Spleen (tissue), 7 donors: ENCODE results near the gene ZNF469.

Experiments
- POLR2A ChIP-seq, 3 donors: fragments of 450-650 bp; IDR thresholded peaks; one replicate each; pipeline ENCODE4 v1.5.1; 2017; ENCODE audit warnings: antibody characterized with exemption in 3 of 3, mild to moderate bottlenecking in 1 of 3
- TF ChIP-seq, protein P1 (sequence below), 11 experiments: fragments of 200-600 bp in 7 of 11; fragments of 450-650 bp in 4 of 11; sonication (generic) in 4 of 11; IDR thresholded peaks in 8 of 11; conservative IDR thresholded peaks in 3 of 11; 1 replicate in 7 of 11; 2 replicates in 4 of 11; pipeline versions ENCODE4 v1.4.0 to v1.8.0; 2016 to 2021; ENCODE audit warnings: antibody characterized with exemption in 11 of 11, inconsistent platforms in 4 of 11, mild to moderate bottlenecking in 1 of 11
- donor health status: DM: no; HTN: no; CAD: no; lungs with moderate emphysema.
- donor health status: DM: no; HTN: no; CAD: no.
- donor health status: DM: no; HTN: no; CAD: no.

DNA sequence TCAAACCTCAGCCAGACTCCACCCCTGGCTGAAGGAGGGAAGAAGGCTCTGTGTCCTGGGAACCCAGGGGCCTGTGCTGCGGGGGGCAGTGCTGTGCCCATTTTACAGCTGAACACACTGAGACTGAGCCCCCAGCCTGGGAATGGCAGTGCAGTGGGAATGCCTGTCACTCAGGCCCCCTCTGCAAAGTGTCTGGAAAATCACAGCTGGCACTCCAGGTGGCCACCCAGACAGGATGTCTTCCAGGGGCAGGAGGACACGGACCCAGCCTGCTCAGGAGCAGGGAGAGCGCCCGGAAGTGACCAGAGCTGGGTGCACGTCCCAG lies 32.6 kb downstream of the ZNF469 start:
- TF ChIP-seq, protein P1, sequence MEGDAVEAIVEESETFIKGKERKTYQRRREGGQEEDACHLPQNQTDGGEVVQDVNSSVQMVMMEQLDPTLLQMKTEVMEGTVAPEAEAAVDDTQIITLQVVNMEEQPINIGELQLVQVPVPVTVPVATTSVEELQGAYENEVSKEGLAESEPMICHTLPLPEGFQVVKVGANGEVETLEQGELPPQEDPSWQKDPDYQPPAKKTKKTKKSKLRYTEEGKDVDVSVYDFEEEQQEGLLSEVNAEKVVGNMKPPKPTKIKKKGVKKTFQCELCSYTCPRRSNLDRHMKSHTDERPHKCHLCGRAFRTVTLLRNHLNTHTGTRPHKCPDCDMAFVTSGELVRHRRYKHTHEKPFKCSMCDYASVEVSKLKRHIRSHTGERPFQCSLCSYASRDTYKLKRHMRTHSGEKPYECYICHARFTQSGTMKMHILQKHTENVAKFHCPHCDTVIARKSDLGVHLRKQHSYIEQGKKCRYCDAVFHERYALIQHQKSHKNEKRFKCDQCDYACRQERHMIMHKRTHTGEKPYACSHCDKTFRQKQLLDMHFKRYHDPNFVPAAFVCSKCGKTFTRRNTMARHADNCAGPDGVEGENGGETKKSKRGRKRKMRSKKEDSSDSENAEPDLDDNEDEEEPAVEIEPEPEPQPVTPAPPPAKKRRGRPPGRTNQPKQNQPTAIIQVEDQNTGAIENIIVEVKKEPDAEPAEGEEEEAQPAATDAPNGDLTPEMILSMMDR (IDR thresholded peaks at IDR 0.05 in 8 of 11, conservative IDR thresholded peaks at IDR 0.05 in 3 of 11): no peak
- TF ChIP-seq POLR2A (IDR thresholded peaks at IDR 0.05): no peak
